Fibroblast of villous mesenchyme (primary cell): Measurements from ENCODE around the gene TEFM. TPM values are rescaled to one million over a fixed set of nuclear protein-coding genes. Genes with fewer than 3 reads are reported as not detected.

Experiments used
- small RNA-seq: library from RNA; depleted of rRNA; stranded (forward); fragments of <200 nt; gene quantifications from one replicate; pipeline ENCODE3, GENCODE V24; 2012
- total RNA-seq: library from RNA; depleted of rRNA; stranded (reverse); fragments of >200 nt; gene quantifications from 2 replicates; pipeline ENCODE4 v1.2.3, GENCODE V29; 2012

Gene TEFM
- total RNA-seq, 1 donor, result 12.5 TPM

Small RNA genes within 50 kb of the gene (small RNA-seq; reads per million reads assigned to genes)
- gene RNU6-298P, result not detected

Other genes starting within 250 kb of the TEFM start
- gene CRLF3, start 81.5 kb downstream of the TEFM start, total RNA-seq, result 10.0 and 22.5 TPM in 2 replicates
- 3.9 and 4.3 TPM in 2 replicates for gene ATAD5, start 74.3 kb downstream of the TEFM start, total RNA-seq
- 3.0 and 4.2 TPM in 2 replicates for gene ADAP2, start 15.7 kb upstream of the TEFM start, total RNA-seq
- 8.4 and 8.6 TPM in 2 replicates for gene RNF135, start 64.8 kb upstream of the TEFM start, total RNA-seq
- 75.1 and 82.5 TPM in 2 replicates for gene NF1, start 188.7 kb upstream of the TEFM start, total RNA-seq